GM19043 (cell line): ENCODE measurements around the gene ANKRD55.

ENCODE experiments used
- ATAC-seq: cut with Tn5 transposase; IDR thresholded peaks from one replicate; pipeline ENCODE4 v1.9.1; 2021; ENCODE audit warnings: low read depth; ENCODE audit not compliant: unreplicated experiment

Gene ANKRD55

DNA sequence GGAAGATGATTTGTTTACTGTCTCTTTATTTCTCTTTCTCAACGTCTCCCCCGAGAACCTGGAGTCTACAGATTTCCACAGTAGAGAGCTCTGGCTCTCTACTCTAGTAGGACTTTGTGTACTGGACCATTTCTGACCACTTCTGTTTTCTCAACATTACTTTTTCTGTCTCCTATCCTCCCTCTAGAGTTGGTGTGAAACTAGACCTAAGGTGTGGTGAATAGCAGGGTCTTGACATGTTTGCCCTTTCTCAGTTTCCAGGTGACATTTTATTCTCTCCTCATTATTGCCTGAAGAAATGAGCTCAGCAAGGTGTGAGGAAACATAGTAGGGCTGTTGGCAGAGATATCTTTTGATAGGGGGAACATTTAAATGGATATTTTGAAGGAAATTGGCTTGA is 176.3 kb downstream of the ANKRD55 start:
- ATAC-seq = peak; percentile 82

DNA sequence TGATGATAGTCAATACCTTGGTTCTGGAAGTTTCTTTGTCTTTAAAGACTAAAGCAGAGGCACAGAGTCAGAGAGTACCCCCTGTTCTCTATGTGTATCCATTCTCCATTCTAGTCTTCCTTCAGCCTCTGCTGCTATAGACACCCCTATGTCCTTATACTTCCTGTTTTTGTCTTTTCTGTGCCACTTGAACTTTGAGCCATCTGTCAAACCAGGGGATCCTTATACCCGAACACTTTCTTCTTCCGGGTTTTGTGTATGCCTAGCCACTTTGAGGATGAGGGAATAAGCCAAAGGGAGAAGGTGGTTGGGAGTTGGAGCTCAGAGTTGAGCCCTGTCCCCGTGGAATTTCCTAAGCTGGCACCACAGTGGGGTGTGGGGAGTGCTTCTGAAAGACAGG is 177.3 kb downstream of the ANKRD55 start:
- ATAC-seq = no peak

DNA sequence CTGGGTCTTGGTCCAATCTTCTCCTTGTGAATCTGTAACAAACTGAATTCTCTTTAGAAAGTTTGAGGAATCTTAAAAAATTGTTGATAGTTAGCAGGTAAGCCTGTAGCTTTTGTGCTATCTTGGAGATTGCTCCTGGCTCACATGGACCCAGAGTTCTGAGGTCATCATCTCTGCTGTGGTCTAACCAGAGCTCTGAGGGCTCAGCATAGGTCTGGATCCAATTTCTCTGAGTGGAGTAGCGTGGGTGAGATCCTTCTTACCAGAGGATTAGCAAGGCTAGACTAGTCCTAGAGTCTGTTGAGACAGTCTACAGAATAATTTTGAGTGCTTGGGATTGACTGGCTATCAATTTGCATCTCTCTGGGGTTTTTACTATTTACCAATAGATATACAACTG is 177.8 kb downstream of the ANKRD55 start:
- ATAC-seq = no peak

DNA sequence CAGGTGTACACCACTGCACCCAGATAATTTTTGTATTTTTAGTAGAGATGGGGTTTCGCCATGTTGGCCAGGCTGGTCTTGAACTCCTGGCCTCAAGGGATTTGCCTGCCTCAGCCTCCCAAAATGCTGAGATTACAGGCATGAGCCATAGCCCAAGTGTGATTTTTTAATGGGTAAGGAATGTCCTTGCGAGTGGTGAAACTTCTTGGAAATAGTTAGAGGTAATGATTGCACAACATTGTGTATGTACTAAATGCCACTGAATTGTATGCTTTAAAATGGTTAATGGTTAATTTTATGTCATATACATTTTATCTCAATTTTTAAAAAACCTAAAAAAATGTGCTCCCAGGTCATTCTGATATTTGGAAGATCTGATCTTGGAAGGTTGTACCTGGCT is 178.5 kb downstream of the ANKRD55 start:
- ATAC-seq = no peak

DNA sequence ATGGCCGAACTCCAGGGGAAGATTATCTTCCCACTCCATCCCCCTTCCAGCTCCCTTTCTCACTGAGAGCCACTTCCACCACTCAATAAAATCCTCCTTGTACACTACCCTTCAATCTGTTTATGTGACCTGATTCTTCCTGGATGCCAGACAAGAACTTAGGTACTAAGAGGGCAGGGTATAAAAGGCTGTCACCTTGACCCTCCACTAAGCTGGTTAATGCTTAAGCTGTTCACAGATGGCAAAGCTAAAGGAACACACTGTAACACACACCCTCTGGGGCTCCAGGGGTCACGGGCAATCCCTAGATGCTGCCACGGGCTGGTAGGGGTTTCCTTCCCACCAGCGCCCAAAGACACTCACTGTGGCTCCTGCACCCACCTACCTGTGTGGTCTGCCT is 179.8 kb downstream of the ANKRD55 start:
- no peak for ATAC-seq

DNA sequence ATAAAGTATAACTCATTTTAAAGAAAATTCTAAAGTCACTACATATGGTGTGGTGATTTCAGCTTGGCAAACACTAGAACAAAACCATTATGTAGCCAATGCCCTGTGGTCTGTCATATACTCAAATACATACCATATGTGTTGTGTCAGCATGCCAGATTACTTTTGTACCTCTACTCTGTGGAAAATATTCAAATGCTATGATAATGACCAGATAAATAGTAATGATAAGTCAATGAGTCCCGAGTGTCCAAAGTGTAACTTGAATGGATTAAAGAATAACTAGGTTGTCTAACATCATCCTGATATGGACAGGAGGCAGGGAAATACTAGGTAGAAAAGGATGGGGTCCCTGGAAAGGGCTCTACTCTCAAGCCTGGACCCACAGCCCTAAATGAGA is 180.4 kb downstream of the ANKRD55 start:
- ATAC-seq = no peak

DNA sequence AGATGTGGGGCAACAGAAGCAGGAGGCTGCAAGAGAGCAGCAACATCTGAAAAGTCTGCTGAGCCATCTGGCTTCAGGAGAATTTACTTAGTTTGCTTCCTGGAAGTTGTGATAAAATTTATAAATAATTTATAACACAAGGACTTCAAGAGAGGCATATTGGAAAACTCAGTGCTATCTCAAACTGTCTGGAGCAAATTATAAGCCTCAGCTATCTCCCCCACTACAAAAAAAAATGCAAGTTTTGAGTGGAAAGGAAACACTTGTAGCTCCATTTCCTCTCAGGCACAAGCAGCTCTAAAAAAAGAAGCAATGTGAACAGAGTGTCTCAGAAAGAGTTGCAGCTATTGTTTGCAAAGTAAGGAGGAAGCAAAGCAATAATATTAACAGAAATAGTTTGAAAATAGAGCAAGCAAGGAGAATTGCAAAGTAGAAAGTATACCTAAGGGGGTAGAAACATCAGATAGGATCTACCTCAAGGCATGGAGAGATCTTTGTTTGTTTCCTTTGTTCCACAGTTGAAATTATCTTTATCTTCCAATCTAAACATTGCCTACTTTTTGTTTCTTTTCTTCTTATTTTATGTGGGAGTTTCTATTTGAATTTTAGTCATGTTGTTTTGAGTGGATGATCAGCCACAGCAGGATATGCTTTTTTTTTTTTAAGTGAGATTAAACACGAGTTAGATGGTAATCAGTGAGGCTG is 182.4 kb downstream of the ANKRD55 start:
- peak; percentile 66 for ATAC-seq
